Stimulated activated naive CD4-positive, alpha-beta T cell treated with Interleukin-2 at 50 U/mL for 16 hours (primary cell): ENCODE measurements around the gene UBE2D3.
"Not testable (repeated sequence)": the region's sequence is repeated elsewhere in the genome, so short reads cannot be mapped to it uniquely, and the experiment has no call there.

Experiments used
- DNase-seq: peaks from one replicate; lab custom pipeline; 2025; lab: John Stamatoyannopoulos, UW

Gene UBE2D3

GRCh38 chr4:102829803-102830202 lies 2.5 kb upstream of the UBE2D3 start:
- DNase-seq, result no peak

DNA sequence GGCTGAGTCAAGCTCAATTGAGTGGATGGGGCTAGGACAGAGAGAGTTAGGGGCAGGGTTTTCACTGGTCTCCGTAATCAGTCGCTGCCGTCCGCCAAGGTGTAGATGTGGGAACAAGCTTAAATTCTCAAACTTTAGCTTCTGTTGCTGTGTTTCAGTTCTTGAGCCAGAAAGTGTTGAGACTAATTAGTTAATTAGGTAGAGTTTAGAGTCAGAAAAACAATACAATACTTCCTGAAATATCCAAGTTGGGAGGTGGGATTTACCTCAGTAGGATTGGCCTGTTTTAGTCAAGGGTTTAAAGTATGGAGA lies 1.1 kb upstream of the UBE2D3 start:
- no peak for DNase-seq

DNA sequence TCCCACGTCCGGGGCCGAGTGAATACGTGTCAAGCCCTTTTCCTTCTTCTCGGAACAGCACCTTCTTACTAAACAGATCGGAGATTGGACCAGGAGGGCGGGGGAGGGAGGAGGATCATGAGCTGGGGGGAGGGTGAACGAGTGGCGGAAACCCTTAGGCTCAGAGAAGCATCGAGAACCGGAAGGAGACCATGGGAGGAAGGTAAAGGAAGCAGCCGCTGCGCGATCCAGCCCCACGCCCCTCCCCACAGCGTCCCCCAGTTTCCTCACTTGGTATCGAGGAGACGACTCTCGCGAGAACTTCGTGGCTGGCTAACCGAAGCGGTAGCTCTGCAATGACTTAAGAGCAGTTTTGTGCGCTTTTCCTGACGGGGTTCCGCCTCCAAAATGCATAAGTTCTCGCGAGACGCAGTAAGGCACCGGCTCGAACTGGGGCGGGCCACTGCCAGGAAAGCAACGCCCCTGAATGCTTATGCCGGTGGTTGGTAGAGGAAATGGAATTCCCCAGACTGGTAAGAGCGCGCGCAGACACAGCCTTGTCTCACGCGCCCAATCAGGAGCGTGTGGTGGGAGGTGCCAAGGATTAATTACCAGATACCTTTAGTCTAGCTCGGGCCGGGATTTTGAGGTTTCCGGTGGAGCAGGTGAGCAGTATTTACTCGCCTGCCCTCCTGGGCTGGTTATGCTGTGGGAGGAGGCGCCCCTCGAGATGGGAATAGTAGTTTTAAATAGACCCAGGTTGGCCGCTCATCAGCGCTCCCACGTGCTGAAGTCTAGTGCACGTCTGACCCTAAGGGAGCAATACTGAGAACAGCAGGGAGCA lies 534 bp upstream of the UBE2D3 start:
- DNase-seq, result peak; percentile 99

DNA sequence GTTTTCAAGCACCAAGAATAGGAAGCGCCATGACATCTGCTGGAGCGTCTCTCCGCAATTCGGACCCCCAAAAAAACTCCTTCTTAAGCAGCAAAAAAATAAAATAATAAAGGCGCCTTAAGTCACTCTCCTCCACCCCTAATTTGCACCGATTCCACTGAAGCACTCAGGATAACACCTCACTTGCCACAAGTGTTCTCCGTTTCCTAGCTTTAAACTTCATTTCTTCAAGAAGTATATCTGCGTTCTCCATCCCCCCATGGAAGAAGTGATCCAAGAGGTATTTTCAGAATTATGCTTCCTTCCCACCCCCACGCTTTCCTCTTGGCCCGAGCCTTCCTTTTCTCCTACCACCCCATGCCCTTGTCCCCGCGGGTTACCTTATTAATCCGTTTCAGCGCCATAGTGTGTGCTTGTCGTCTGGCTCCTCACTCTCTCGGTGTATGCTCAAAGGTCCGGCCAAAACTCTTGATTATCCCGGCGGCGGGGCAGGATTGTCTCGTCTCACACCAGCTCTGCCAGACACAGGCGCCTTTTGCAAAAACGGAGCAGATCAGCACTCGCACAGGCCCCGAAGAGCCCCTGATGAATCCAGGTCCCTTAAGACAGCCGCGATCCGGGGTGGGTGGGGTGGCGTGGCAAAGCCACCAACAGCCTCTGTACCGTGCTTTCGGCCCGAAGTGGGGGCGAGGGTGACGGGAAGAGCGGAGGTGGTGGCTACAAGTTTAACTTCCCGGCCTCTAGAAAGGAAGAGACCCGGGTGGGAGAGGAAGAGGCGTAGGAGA lies 1.1 kb downstream of the UBE2D3 start:
- no peak for DNase-seq

DNA sequence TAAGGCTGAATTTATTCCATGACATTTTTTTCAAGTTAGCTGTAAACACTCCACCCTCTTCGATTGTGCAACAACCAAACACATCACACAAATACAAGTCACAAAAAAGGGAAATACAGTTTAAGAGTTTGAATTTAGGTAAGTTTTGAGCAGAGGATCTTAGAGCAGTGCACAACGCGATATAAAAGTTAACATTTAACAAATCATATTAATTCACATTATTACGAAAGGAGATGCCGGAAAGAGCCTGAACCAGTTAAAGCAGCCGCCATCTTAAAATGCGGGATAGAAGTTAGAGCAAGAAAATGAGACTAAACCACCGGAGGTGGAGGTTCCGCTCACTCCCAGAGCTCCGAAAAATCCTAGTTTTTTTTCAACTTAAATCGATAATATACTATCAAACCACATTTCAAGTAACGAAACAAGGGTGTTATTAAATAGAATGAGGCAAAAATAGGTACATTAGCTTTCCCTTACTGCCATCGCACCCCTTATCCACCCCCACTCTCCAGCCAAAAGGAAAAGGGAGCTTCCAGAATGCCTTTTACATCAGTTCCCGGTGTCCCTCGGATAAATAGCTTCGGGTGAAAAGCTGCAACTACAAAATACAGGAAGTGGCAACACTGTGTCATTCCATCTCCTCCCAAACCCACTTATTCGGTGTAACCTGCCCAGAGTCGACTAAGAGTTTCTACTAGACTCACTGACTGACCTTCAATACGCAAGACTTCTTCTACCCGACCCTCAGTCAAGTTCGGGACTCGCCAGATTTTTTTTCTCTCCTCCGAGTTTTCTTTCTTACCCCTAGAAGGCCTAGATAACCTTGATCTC lies 1.9 kb downstream of the UBE2D3 start:
- DNase-seq, result peak; percentile 8

DNA sequence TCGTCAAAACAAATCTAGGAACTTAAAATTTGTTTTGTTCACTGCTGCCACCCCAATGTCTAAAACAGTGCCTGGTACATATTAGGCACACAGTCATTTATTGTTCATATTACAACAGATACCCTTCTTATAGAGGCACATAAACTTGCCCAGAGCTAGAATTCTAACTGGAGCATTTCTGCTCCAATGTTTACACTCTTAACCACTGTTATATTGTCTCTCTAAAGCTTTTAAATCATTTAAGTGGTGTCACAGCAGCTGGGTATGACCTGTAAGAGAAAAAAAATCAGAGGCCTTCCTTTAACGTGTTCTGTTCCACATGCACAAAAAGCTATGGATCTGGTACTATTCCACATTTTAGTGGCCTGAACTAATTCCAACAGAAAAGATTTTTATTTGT lies 3.0 kb downstream of the UBE2D3 start:
- DNase-seq, result no peak

GRCh38 chr4:102823897-102824296 lies 3.5 kb downstream of the UBE2D3 start:
- DNase-seq, result no peak

DNA sequence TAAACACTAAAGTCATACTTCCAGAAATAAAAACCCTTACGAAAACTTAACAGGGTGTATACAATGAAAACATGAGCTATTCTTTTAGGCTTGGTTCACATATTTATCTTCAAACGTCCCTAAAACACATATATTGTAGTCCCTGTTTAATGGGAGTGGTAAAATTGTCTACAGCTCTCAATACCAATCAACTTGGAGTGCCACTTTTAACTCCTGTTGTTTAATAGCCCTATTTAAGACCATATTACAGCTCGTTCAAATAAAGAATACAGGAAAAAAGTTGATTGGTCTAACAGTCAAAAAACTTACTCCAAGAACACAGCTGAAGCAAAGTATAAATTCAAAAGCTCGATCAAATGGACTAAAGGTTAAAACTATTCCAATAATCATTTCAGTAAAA lies 3.9 kb downstream of the UBE2D3 start:
- DNase-seq, result no peak

DNA sequence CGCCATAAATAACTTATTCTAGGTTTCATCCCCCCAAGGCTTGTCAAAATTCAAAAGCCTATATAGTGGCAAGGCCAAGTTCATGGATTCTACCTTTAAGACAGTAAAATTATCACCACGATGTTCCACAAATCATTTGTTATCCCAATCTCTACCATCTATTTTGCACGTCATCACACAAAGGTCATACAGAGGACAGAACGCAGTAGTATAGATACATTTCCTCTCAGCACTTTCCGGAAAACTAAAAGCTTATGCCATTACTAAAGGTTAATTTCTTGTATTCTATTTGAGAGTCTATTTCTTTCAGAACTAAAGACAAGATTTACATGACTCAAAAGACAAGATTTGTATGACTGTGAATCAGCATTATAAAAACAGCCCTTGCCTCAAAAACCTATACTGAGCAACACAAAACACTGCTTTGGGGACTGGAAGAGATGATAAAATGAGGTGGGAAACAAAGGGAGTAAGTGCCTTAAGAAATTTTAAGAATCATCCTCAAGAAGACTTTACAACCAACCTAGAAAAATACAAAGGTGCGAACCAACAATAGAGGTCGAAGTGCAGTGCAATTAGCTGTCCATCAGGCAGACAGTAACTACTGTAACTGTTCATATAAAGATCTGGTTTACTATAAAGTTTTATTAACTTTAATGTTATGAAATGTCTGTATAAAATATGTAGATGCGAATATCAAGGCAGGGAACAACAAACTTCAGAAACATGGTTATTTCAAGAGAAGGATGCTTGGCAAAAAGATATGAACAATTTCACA lies 7.6 kb downstream of the UBE2D3 start:
- no peak for DNase-seq

GRCh38 chr4:102819100-102819499 lies 8.3 kb downstream of the UBE2D3 start:
- not testable (repeated sequence) for DNase-seq

DNA sequence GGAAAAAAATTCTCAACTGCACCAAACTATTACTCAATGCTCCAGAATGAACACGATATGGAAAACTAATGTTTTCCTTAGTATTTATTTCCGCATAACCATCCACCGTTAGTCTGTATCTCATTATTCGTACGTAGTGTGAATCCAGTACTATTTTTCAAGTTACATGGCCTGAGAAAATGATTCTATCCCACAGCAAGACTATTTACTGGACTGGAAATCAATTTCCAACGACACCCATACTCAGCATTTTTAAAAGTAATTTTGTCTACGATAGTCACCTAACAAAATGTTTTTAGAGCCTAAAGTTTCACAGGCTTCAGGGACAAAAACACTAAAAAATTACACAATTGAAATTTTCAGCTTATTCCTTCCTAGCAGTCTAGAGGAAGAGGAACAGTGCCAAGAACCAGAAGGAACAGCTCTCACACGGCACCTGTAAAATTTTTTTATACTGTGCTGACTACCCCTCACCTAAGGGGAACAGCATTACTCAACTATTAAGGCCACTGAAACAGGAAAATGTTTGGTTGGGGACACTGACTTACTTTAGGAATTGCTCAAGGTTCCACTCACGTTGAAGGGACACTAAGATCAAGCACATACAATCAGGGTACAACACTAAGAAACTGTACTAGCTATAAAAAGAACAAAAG lies 9.6 kb downstream of the UBE2D3 start:
- DNase-seq, result no peak

DNA sequence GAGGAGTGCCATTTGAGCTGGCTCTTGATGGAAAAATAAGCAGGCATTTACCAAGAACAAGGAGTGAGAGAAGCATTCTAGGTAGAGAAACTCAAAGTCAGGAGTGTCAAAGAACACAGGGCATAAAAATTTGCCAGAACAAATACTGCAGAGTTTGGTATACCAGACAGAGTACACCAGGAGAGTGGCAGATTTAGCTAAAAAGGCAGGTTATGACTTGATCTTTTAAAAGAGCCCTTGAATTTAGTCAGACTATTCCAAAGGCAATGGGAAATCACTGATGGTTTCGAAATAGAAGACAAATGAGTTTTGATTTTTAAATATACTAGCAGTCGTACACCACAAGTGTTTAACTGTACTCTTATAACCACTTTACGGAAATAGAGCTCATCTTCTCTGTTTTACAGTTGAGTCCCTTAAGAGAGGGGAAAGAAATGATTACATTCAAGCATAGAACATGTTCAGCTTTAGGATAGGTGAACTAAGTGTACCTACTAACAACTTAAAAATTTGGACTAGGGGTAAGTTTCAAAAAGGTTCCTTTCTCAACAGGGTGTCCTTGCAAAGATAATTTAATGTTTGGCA lies 10.2 kb downstream of the UBE2D3 start:
- no peak for DNase-seq

GRCh38 chr4:102815981-102816380 lies 11.4 kb downstream of the UBE2D3 start:
- DNase-seq, result no peak

DNA sequence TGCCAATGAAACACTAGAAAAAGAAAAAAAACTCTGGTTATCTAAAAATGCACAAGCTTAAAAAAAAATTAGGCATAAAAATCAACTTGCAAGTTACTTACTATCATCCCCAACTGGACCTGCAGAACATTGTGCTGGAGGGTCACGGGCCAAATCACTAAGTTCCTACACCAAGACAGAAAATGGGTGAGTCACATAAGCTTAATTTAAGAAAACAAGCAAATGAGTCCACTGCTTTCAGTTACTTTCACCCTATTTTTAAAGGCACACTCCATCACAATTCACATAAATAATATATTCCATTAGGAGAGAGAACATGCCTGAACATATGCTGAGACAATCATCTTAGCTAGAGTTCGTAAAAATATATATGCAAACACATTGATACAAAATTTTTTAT lies 17.7 kb downstream of the UBE2D3 start:
- DNase-seq, result no peak

DNA sequence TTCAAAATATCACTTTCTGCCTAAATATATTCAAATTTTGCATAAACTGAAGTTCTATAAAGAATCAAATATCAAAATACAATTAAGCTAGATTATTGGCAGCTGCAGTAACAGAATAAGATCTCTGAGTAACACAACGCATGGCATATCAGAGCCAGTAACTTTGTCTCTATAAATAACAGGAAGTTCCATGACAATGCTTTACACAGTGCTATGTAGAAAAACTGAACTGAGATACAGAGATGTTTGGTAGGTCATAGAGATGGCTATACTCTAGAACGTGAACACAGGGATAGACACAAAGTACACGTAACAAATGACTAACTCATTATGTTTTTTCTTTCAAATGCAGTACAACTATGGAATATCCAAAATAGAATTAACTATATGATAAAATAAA lies 18.2 kb downstream of the UBE2D3 start:
- no peak for DNase-seq

DNA sequence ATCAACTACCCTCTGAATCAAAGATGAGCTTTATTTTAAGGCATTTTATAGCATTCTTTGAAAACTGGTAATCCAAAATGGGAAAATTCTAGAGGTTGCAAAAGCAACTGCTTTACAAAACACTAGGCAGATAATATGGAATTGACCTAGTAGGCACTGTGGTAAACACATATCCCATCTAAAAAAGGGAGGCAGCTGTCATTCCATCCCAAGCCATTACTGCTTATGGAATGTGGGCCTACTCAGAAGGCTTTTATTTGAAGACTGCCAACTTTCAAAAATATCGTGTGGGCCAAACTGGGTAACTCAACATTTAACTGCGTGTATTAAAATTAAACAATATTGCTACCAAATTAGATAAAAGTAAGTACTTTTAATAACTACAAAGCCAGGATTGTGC lies 19.3 kb downstream of the UBE2D3 start:
- DNase-seq, result no peak

- DNase-seq, result no peak
Observed at GRCh38 chr4:102807345-102807744, 20.0 kb downstream of the UBE2D3 start.

GRCh38 chr4:102799816-102800215 lies 27.5 kb downstream of the UBE2D3 start:
- DNase-seq, result no peak

DNA sequence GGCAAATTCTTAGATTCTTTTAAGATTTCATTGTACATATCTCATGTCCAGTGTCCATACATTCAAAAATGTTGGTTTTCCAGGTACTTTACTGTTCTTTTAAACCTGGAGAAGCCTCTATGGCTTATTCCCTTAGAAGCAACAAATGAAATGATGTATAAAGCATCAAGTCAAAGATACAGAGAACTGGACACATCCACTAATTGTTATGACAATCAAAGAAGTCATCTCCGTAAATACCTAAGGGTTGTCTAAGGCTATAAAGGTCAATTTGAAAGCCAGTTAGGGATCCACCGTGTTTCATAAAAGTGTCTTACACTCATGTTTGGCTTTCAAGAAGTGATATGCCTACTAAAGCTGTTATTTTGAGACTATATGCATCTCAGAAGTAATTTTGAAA lies 32.4 kb downstream of the UBE2D3 start:
- DNase-seq, result no peak

GRCh38 chr4:102792361-102792936 lies 34.9 kb downstream of the UBE2D3 start:
- no peak for DNase-seq
